Activated CD8-positive, alpha-beta memory T cell treated with anti-CD3 and anti-CD28 coated beads for 24 hours (primary cell): ENCODE data around the gene HIBADH.

Source experiments
- DNase-seq: peaks from one replicate; pipeline ENCODE4 v3.0.0-alpha.2; 2020

Gene HIBADH

DNA sequence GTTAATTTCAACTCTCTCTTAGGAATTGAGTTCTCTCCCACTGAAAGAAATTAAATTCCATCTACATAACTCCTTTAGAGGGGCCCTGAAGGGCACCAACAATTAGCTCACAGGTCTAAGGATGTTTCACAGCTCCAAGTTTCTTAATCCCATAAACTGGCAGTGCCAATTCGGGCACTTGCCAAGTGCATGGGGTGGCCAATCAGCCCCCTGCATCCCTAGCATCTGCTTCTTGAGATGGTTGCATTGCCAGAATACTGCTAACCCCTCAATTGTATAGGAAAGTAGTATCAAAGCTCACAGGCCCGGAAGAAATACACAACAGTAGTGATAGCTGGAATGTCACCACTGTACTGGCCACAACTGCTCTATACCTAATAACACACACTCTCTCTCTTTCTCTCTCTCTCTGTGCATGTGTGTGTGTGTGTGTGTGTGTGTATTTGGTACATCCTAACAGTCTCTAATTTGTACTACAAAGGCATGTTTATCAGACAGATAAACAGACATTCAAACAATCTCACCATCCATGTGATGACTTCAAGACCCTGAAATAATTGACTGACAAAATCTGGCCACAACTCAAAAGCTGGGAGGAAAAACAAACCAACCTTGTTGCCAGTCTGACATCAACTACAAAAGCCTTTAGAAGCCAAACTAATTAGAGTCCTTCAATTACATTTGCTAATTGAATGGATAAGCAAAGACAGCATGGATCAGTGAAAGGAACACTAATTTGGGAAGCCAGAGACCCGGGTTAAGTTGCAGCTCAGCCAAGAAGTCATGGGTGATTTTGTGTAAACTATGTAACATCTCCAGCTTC lies 27.8 kb downstream of the HIBADH start:
- DNase-seq = no peak

DNA sequence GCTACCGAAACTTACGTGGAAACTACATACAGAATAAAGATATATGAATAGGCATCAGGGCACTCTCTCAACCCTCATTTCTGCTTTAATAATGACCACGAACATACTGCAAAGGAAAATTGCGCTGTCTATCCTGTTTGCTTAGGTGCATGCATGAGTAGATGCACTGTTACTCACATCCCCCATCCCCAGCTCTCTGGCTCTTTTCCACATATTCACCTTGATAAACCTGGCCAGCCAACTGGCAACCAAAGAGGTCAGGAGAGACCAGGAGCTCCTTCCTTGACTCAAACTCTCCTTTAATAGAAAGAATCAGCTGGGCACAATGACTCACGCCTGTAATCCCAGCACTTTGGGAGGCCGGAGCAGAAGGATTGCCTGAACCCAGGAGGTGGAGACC lies 29.6 kb downstream of the HIBADH start:
- no peak for DNase-seq

DNA sequence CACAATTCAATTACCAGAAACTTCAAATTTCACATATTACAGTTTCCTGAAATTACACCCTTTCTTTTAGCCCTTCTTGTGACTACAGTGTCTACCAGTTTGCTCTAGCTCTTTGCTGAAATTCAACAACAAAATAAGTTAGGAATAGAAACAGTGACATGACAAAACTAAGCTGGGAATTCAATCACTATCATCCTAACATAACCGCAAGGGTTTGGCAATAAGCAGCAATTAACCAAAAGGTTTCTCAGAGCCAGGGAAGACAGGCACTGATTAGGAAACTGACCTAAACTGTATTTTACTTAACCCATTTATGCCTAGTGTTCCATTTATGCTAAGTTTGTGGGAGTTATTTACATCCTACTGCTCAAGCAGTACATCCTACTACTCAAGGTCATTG lies 31.3 kb downstream of the HIBADH start:
- DNase-seq = no peak

DNA sequence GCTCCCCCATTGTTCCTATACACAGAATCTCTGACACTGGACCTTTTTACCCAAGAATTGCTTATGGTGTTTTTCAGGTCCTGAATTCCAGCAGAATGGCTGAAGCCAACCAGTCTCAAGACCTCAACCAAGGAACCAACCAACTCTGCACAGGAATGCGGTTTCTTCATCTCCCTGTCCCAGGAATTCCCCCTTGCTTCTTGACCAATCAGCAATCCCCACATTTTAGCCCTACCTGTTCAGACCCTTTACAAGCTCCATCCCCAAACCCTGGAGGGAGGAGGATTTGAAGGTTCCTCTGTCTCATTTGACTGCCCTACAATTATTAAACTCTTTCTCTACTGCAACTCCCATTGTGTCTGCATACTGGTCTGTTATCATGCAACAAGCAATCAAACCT lies 35.5 kb downstream of the HIBADH start:
- no peak for DNase-seq

DNA sequence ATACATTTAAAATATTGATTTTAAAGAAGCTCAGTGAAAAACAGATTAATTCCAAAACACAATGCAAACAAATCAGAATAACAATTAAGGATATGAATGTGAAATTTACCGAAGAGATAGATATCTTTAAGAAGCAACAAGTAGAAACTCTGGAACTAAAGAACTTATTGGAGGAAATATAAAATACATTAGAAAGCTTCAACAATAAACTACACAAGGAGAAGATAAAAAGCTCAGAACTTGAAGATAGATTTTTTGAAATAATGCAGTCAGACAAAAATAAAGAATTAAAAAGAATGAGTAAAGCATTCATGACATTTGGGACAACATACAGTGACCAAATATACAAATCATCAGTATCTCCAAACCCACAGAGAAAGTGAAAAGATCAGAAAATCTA lies 43.2 kb downstream of the HIBADH start:
- DNase-seq = no peak

DNA sequence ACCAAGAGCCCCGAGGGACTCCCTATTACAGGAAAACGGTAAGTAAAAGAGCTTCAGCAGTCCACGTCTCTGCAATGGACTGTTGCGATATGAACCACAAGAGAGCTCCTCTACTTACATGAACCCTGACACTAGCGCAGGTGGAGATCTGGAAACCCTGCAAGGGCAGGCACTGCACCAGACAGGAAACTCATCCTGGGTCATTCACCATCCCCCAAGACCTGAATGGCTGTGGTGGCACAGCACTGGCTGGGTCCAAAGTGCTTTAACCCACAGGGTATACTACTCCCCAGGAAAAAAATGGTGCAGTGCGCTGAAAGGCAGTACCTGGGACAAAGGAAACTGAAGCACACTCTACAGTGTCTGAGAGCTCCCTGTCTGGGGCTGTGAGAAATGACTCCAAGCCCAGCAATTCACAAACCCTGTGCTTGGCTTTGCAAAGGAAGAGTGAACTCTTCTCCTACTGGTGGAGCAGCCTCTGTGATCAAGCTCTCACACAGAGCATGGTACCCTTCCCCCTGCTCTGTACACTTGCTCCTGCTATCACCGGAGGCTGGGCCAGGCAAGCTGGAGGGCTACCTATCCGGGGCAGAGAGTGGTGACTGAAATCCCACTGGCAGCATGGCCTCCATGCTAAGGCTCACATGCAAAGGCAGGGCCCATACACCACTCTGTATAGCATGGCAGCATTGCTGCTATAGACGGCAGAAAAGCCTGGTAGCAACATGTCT lies 44.9 kb downstream of the HIBADH start:
- no peak for DNase-seq

DNA sequence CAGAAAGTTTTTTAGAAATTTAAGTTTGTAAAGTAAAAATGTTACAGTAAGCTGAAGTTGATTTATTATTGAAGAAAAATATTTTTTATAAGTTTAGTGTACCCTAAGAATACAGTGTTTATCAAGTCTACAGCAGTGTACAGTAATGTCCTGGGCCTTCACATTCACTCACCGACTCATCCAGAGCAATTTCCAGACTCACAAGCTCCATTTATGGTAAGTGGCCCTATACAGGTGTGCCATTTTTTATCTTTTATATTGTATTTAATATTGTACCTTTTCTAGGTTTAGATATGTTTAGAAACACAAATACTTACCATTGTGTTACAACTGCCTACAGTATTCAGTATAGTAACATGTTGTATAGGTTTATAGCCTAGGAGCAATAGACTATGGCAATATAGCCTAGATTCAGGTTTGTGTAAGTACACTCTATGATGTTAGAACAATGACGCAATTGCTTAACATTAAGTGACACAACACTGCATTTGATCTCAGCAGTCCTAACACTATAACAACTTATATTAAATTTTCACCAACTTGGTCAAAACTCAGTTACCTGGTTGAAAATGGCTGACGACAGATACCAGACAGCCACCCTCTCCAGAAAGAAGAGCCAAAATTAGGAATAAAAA lies 45.7 kb downstream of the HIBADH start:
- DNase-seq = no peak

DNA sequence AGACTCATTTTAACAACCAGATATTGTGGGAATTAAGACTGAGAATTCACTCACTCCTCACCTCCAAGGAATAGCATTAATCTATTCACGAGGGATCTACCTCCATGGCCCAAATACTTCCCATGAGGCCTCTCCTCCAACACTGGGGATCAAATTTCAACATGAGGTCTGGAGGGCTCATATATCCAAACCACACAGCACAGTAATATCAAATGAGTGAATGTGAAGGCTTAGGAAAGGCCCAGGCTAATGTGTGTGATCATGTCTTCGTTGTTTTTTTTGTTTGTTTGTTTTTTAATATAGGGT lies 46.5 kb downstream of the HIBADH start:
- no peak for DNase-seq

DNA sequence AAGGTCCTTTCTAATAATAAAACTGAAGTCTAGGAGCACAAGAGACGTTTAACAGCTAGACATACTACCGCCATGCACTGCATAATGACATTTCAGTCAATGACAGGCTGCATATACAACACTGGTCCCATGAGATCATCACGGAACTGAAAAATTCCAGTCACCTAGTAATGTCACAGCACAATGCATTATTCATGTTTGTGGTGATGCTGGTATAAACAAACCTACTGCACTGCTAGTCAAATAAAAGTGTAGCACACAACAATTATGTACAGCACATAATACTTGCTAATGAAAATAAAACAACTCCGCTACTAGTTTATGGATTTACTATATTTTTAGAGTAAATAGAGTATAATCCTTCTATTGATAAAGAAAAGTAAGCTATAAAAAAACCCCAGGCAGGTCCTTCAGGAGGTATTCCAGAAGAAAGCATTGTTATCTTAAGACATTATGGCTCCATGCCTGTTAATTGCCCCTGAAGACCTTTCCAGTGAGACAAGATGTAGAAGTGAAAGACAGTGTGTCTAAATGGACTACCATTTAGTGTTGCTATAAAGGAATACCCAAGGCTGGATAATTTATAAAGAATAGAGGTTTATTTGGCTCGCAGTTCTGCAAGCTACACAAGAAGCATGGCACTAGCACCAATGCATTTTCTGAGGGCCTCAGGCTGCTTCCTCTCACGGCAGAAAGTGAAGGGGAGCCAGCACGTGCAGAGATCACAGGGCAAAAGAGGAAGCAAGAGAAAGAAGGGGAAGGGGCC lies 47.1 kb downstream of the HIBADH start:
- no peak for DNase-seq

DNA sequence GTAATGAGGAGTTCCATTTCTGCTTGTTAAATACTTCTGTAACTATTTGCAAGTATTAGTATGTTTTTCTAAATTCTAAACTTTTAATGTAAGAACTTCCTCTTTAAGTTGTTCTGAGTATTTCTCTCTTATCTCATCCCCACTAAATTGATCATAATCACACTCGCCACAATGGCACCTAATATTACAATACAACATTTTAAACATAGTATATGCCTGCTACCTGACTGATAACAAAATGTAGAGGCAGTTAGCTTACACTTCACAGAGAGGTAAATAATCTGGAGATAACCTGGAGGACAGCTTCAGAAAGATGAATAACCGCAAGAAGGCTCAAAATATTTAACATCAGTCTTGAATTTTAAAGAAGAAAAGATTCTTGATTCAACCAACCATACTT lies 48.6 kb downstream of the HIBADH start:
- DNase-seq = no peak

DNA sequence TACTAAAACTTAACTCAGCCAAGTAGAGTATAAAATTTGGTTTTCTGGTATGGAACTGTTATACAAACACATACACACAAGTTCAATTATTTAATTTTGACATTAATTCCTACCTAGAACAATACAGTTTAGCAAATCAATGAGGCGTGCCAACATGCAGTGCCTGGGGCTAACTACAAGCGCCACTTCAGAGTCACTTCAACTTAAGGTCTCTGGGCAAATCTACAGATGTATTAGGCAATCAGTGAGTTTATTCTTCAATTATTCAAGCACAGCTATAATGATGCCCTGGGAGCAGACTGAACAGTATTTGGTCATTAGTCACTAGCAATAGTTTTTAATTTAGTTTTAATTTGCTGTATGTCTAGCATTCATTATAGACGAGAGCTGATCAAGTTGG lies 51.6 kb downstream of the HIBADH start:
- DNase-seq = no peak

DNA sequence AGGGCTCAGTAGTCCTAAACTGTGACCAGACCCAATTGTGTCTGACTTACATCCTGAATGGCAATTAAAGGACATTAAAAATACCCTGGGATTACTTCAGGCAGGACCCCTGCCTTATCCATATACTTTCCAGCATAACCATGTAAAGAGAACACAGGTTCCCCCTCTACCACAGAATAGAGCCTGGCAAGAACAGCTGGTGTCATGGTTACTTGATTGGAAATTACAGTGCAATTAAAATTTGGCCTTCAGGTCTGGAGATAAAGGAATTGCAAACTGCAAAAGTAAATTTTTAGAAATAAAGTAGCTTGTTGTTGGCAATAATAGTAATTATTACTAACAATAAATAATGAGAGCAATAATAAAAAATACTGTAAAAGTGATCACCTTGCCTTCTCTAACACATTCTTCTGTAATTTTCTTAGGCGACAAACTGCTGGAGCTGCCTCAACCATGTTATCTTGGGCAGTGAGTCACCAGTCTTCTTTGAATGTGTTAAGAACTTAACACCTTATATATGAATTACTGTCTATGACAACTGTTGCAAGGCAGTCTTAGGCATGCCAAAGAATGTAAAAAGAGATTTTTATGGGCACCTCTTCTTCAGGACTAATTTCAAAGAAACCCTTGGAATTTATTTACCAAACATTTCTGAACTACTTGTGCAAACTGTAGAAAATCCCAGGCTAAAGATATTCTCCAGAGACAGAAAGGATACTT lies 53.7 kb downstream of the HIBADH start:
- DNase-seq = no peak

DNA sequence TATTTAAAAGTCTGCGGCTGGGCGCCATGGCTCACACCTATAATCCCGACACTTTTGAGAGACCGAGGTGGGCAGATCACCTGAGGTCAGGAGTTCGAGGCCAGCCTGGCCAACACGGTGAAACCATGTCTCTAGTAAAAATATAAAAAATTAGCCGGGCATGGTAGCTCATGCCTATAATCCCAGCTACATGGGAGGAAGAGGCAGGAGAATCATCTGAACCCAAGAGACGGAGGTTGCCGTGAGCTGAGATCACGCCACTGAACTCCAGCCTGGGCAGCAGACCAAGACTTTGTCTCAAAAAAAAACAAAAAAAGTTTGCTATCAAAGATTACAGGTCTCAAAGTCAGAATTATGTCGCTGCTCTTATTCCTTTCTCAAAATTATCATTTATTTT lies 55.5 kb downstream of the HIBADH start:
- no peak for DNase-seq

DNA sequence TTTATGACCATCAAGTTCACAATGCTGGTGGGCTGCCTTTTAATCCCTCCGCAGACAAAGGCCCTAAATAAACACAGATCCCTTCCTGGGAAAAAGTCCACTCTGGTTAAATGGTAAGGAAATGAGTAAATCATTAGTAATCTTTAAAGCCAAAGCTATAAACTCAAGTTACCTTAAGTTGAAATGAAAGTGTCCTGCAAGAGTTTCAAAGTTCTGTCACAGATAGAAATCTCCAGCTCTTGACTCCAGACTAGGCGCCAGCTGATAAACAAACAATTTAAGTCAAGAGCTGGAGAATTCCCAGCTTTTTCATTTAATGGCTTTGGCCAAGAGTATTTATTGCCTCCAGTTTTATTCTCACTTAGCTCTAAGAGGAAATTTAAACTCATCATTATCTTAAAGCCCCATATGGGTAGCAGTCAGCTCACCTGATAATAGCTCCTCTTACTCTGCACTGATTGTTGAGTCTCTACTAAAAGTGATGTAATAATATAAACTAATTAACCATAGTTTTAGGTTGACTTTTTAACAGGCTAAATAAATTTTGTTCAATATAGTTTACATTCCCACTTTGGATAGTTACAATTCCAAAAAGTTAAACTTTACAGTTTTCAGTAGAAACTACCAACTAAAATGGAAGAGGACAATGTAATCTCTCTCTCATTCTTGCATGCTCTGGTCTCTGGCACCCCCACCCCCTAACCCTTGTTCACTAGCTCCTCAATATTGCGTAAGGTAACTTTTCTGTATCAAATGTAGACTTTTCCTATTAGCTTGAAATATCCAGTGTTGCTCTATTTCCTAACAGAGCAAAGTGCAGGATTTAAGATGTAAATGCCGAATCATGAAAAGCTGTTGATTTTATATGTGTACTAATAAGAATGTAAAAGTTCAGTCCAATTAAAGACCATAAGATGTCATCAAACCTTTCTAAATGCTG lies 56.1 kb downstream of the HIBADH start:
- no peak for DNase-seq

DNA sequence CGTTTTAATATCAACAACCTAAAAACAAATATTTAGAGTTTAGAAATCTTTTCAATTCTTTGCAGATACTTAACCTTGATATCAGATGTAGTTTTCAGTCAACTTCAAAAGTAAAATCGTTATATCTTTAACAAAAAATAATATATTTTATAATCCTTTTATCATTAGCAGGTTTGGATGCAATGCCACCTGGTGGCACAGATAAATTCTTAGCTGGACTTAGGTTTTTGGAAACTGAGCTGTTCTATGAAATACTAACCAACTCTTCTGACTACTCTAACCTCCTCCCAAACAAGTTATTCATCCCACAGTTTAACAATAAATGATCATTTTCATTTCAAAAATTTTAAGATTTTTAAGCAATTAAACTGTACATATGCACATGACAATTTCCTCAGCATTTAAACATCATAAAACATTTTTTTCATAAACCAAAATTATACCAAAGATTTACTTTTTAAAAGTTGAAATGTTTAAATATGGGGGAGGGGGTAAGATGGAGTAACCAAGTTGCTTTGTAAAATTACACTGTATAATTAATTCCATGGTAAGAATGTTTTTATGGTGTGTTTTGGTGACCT lies 56.9 kb downstream of the HIBADH start:
- DNase-seq = no peak

DNA sequence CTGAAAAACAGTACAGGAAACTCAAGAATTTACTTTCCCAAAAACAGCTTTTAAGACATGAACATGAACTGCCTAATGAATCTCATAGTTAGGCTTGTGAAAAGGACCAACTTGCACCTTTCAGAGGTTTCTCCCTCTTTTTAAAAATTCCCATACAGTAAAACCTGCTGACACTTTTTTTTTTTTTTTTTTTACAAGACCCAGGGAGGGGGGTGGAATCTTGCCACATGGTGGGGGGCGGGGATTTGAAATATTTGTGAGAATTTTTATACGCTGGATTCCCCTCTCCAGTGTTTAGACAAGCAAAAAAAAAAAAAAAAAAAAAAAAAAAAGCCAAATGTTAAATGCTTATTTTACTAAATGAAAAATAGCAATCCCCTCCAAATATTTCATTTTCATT lies 57.4 kb downstream of the HIBADH start:
- DNase-seq = no peak

DNA sequence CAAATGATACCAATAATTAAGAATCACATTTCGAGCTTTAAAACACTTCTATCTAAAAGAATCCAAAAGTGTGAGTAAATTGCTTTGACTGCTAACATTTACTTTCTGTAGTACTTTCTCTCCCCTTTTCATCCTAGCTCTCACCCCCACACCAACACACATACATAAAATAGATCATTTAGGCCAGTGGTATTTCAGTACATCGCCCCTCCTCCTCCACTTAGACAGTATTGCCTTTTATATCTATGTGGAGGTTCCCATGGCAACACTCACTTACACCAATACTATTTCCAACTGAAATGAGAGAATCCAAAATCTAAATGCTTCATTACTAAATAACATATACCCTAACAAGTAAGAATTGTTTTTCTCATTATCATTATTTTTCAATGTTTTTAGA lies 58.9 kb downstream of the HIBADH start:
- DNase-seq = no peak

DNA sequence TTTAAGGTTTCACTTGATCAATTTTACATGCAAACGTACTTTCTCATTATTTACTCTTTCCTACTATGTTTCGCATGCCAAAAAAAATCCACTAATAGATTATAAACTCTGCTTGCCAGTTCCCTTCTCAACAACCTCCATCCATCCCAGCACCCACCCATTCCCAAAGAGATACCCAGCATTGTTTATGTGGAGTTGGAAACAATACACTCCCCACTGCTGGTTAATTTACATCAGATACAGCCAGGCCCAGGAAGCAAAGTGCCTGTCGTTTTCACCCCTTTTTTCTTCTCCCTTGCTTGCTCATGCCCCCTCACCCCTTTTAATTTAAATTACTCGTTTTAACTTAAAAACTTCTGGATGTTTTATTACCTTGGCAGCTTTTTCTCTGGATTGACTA lies 59.9 kb downstream of the HIBADH start:
- DNase-seq = no peak

DNA sequence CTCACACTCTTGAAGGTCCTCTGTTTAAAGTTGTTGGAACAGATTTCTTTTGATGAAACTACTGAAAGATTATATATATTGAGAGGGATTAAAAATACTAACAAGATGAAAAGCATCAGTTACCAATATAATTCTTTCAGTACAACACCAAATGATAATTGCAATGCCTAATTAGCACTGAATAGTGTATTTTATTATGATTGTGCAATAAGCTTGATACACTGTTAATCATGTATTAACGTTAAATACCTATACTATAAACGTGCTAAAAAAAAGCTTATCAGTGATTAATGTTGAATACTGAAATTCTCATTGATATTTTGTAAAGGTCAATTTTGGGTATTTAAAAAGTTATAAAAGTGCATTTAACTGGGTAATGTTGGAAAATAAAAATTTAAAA lies 61.5 kb downstream of the HIBADH start:
- no peak for DNase-seq

DNA sequence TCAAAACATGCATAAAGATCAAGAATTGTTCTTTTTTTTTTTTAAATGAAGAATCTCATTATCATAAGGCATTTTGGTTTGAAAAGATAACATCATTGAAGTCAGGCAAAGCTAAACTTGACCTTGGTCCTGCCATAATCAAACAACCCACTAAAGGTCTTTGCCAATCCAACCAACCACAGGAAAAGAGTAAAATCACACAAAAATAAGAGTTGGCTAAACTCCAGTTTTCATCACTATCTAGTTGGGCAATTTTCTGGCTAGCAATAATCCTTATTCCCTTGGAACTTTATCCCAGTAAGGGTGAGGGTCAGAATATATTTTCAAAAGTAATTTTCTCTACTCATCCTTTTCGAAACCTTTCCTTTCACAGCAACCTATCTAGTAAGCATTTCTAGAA lies 62.4 kb downstream of the HIBADH start:
- DNase-seq = no peak

DNA sequence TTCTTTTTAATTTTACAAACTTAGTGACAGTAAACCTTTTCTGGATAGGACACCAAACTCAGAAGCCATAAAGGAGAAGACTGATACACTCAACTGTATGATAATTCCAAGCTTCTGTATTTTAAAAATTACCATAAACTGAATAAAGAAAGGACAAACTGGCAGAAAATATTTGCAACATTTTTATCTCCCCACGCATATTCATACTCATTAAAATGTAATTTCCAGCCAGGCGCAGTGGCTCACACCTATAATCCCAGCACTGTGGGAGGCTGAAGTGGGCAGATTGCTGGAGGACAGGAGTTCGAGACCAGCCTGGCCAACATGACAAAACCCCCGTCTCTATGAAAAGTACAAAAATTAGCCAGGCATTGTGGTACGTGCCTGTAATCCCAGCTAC lies 67.7 kb downstream of the HIBADH start:
- DNase-seq = no peak
